ENCODE results near the gene SSB. TPM values are rescaled to one million over a fixed set of nuclear protein-coding genes. Genes with fewer than 3 reads are reported as not detected.

The SSB gene
- total RNA-seq, 2 donors from 2014 or later, result 65.9 to 335 TPM

DNA sequence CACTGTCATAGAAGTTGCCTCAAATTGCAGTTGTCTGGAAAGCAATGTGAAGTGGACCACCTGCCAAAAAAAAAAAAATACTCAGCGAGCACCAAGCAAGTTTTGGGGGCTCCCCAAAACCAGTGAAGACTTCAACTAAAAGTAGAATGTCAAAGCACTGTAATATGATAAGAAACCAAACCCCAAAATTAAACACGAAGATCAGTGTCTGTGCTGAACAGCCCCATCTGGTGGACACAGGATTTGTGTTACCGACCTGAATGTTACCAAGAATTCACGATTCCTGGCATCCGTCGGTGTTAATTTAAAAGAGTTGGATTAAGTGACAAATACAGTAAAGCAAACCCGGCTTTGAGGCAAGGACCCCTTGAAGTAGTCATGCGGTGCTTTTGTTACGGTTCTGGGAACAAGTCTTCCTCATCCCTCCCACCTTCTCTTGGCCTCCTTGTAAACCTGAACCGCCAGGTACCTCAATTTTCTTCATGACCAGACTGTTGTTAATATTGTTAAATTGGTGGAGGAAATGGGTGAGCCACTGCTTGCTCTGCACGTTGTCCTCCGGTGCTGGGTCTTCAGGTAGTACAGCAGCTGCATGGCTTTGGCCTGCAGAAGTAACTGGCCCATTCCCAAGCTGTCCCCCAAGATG is 31.3 kb upstream of the SSB start:
- Histone ChIP-seq H3K27ac (no peak overlapping the region), H3K36me3 (no peaks in the 10 kb centered on the region), H3K4me3 (no peak overlapping the region), H3K4me1 (ENCODE audit: control insufficient read depth in 1 of 2, low read depth in 2 of 2) (peaks cover 0 to 16% of the 10 kb centered on the region in 2 donors), H3K9me3 (no peaks in the 10 kb centered on the region), H3K27me3 (replicated peaks; ENCODE audit: insufficient read depth) (no peaks in the 10 kb centered on the region)
- TF ChIP-seq, protein P1, sequence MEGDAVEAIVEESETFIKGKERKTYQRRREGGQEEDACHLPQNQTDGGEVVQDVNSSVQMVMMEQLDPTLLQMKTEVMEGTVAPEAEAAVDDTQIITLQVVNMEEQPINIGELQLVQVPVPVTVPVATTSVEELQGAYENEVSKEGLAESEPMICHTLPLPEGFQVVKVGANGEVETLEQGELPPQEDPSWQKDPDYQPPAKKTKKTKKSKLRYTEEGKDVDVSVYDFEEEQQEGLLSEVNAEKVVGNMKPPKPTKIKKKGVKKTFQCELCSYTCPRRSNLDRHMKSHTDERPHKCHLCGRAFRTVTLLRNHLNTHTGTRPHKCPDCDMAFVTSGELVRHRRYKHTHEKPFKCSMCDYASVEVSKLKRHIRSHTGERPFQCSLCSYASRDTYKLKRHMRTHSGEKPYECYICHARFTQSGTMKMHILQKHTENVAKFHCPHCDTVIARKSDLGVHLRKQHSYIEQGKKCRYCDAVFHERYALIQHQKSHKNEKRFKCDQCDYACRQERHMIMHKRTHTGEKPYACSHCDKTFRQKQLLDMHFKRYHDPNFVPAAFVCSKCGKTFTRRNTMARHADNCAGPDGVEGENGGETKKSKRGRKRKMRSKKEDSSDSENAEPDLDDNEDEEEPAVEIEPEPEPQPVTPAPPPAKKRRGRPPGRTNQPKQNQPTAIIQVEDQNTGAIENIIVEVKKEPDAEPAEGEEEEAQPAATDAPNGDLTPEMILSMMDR (IDR thresholded peaks at IDR 0.05), result peak; percentile 61
- ATAC-seq (ENCODE audit: insufficient number of reproducible peaks, low FRiP score, low read depth) (no peak), DNase-seq (ENCODE audit: low spot score) (peak; percentile 35)

DNA sequence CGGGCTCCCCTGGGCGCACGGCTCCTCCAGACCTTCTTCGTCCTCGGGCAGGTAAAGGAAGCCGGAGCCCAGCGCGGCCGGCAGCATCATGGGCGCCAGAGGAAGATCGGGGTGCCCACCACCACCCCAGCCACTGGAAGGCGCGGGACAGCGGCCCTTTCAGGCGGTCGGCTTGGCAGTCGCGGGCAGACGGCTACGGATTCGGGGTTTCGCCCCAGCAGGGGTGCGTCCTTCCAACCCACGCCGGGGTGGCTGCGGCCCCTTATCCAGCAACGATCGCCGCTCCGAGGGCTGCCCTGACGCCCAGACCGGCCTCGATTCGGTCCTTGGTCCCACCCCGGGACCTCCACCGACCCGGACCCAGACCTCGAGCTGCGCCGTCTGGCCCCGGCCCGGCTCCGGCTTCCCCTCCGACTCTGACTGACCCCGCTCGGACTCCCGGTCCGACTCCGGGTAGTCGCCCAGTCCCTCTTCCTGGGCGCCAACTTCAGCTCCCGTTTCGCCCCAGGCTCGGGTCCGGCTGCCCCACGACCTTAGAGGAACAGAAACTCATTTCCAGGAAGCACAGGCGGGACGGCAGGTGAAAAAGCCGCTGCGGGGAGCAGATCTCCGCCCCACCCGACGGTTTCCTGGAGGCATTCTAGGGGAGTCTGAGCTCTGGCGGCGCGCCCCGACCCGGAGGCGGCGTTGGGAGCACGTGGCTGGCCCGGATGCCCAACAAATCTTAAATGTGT is 30.2 kb upstream of the SSB start:
- DNase-seq (ENCODE audit: low spot score) (no peak), ATAC-seq (ENCODE audit: insufficient number of reproducible peaks, low FRiP score, low read depth) (no peak)
- Histone ChIP-seq H3K4me3 (peak overlapping the region; percentile 72), H3K9me3 (no peaks in the 10 kb centered on the region), H3K27me3 (replicated peaks; ENCODE audit: insufficient read depth) (no peaks in the 10 kb centered on the region), H3K36me3 (no peaks in the 10 kb centered on the region), H3K4me1 (ENCODE audit: control insufficient read depth in 1 of 2, low read depth in 2 of 2) (peaks cover 0 to 16% of the 10 kb centered on the region in 2 donors), H3K27ac (no peak overlapping the region)
- TF ChIP-seq, protein P1 (IDR thresholded peaks at IDR 0.05), result no peak

DNA sequence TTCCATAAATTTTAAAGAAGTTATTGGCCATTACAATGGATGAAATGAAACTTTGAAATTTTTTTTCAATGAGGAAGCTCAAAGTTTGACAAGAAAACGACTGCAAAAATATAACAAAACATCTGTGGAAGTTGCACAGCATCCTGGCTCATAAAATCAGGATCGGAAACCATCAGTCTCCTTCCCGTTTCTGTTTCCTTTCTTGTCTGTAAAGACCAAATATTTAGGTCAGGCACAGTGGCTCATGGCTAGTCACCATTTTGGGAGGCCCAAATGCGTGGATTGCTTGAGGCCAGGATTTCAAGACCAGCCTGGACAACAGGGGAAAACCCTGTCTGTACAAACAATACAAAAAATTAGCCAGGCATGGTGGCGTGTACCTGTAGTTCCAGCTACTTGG is 27.6 kb upstream of the SSB start:
- no peaks in the 10 kb centered on the region for H3K36me3 ChIP-seq
- H3K4me3 ChIP-seq, result no peak overlapping the region
- no peak overlapping the region for H3K27ac ChIP-seq
- TF ChIP-seq, protein P1 (IDR thresholded peaks at IDR 0.05), result no peak
- ATAC-seq (ENCODE audit: insufficient number of reproducible peaks, low FRiP score, low read depth), result no peak
- H3K9me3 ChIP-seq, result no peaks in the 10 kb centered on the region
- no peaks in the 10 kb centered on the region for H3K27me3 ChIP-seq (replicated peaks; ENCODE audit: insufficient read depth)
- H3K4me1 ChIP-seq (ENCODE audit: control insufficient read depth in 1 of 2, low read depth in 2 of 2), result peaks cover 0 to 16% of the 10 kb centered on the region in 2 donors
- no peak for DNase-seq (ENCODE audit: low spot score)

DNA sequence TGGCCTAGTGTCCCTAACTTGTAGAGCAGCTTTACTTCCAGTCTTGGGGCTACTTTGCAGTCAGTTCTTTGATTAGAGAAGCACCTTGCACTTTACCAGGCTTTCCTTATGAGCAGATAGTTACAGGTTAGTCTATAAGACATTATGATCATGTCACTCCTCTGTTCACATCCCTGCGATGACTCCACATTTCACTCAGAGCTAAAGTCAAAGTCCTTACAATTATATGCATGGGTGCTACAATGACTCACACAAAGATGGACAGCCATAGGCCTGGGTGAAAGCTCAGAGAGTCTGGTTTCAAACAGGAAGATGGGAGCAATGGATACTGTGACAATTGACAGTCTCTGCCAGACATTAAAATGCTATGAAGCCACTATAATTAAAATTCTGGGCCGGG is 27.1 kb upstream of the SSB start:
- Histone ChIP-seq H3K27ac (no peak overlapping the region), H3K27me3 (replicated peaks; ENCODE audit: insufficient read depth) (no peaks in the 10 kb centered on the region), H3K4me3 (no peak overlapping the region), H3K9me3 (no peaks in the 10 kb centered on the region), H3K36me3 (no peaks in the 10 kb centered on the region), H3K4me1 (ENCODE audit: control insufficient read depth in 1 of 2, low read depth in 2 of 2) (peaks cover 0 to 16% of the 10 kb centered on the region in 2 donors)
- DNase-seq (ENCODE audit: low spot score) (no peak), ATAC-seq (ENCODE audit: insufficient number of reproducible peaks, low FRiP score, low read depth) (no peak)
- TF ChIP-seq, protein P1 (IDR thresholded peaks at IDR 0.05), result no peak

DNA sequence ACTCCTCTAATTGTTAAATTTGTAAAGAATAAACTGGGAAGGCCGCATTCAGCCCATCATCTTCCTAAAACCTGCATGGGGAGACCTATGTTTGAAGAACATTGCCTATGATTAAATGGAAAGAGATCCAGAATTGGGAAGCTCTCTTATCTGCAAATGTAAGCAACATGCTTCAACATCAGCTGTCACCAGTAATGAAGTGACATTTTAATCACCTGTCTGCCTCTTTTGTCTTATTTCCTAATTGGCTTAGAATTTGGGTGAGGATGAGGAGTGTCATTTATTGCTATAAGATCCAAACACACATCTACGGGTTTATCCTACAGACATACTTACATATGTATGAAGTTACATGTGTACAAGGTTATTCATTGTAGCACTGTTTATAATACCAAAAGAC is 26.0 kb upstream of the SSB start:
- DNase-seq (ENCODE audit: low spot score), result no peak
- no peak for ATAC-seq (ENCODE audit: insufficient number of reproducible peaks, low FRiP score, low read depth)
- peaks cover 0 to 12% of the 10 kb centered on the region in 2 donors for H3K4me1 ChIP-seq (ENCODE audit: control insufficient read depth in 1 of 2, low read depth in 2 of 2)
- H3K4me3 ChIP-seq, result no peak overlapping the region
- no peaks in the 10 kb centered on the region for H3K36me3 ChIP-seq
- TF ChIP-seq, protein P1 (IDR thresholded peaks at IDR 0.05), result no peak
- H3K9me3 ChIP-seq, result no peaks in the 10 kb centered on the region
- no peak overlapping the region for H3K27ac ChIP-seq
- H3K27me3 ChIP-seq (replicated peaks; ENCODE audit: insufficient read depth), result no peaks in the 10 kb centered on the region
